Prostate gland (tissue), 2 donors: Measurements from ENCODE around the gene EMX1. TPM values are rescaled to one million over a fixed set of nuclear protein-coding genes. Genes with fewer than 3 reads are reported as not detected.

Source experiments
- DNase-seq: peaks from one replicate; pipeline ENCODE4 v3.0.0-alpha.2; 2019; ENCODE audit warnings: low spot score
- H3K27ac ChIP-seq, 2 donors: fragments of 200-600 bp; sonication (generic); 2 replicates each; pipeline ENCODE4 v1.5.1; 2017 to 2019
- H3K27me3 ChIP-seq: fragments of 200-600 bp; sonication (generic); replicated peaks from 2 replicates; pipeline ENCODE4 v1.5.1; 2019; ENCODE audit not compliant: insufficient read depth
- H3K36me3 ChIP-seq, 2 donors: fragments of 200-600 bp; sonication (generic); 1 replicate in 1 of 2; 2 replicates in 1 of 2; pipeline versions ENCODE4 v1.5.1 to v1.8.1; 2017 to 2019
- H3K4me1 ChIP-seq: fragments of 200-600 bp; sonication (generic); replicated peaks from 2 replicates; pipeline ENCODE4 v1.5.1; 2019
- H3K4me3 ChIP-seq, 2 donors: fragments of 200-600 bp; sonication (generic); 2 replicates each; pipeline ENCODE4 v1.5.1; 2017 to 2019
- H3K9me3 ChIP-seq: fragments of 200-600 bp; sonication (generic); 2 replicates; pipeline ENCODE4 v1.5.1; 2017
- CTCF ChIP-seq, 4 experiments: fragments of 200-600 bp in 2 of 4; fragments of 450-650 bp in 2 of 4; sonication (generic) in 2 of 4; IDR thresholded peaks; 1 replicate in 3 of 4; 2 replicates in 1 of 4; pipeline ENCODE4 v1.5.1; 2016 to 2019; ENCODE audit warnings: antibody characterized with exemption in 4 of 4, mild to moderate bottlenecking in 2 of 4, moderate library complexity in 2 of 4
- POLR2A ChIP-seq: fragments of 450-650 bp; IDR thresholded peaks from one replicate; pipeline ENCODE4 v1.6.1; 2016; ENCODE audit warnings: antibody characterized with exemption, mild to moderate bottlenecking
- POLR2AphosphoS5 ChIP-seq: sonication (generic); formaldehyde crosslinking; IDR thresholded peaks from one replicate; pipeline ENCODE4 v1.6.1; 2017; ENCODE audit warnings: antibody characterized with exemption
- WGBS: methylation state at CpG from one replicate; pipeline ENCODE4 v1.1.5; 2018; 5-methylcytosine and 5-hydroxymethylcytosine counted together
- intact Hi-C: fragments of 100-400 bp; cut with DNase I; formaldehyde crosslinking; loops from one replicate; pipeline ENCODE4 v1.14.2; 2022
- total RNA-seq, 2 donors: library from RNA; depleted of rRNA; stranded (reverse); fragments of >200 nt; gene quantifications; one replicate each; pipeline ENCODE4 v1.1.0, GENCODE V29; 2016

EMX1 gene
- total RNA-seq, 2 donors from 2014 or later = 9.8 TPM; not detected in 1

- no peak overlapping the region for H3K27ac ChIP-seq
- intact Hi-C loops = no loop called here
- TF ChIP-seq POLR2AphosphoS5 = no peak
- TF ChIP-seq POLR2A = no peak
- no peak for TF ChIP-seq CTCF (IDR thresholded peaks at IDR 0.05)
- H3K36me3 ChIP-seq = no peaks in the 10 kb centered on the region
- no peaks in the 10 kb centered on the region for H3K4me1 ChIP-seq
- WGBS = 76% methylated on average over 12 of the region's 13 CpGs
- H3K9me3 ChIP-seq = no peaks in the 10 kb centered on the region
- H3K27me3 ChIP-seq = no peaks in the 10 kb centered on the region
- DNase-seq = no peak
- H3K4me3 ChIP-seq = no peak overlapping the region
These were observed 33.4 kb downstream of the EMX1 start for GRCh38 chr2:72950558-72951255.

- Histone ChIP-seq H3K27me3 (no peaks in the 10 kb centered on the region), H3K27ac (no peak overlapping the region), H3K9me3 (no peaks in the 10 kb centered on the region), H3K4me1 (no peaks in the 10 kb centered on the region), H3K4me3 (no peak overlapping the region), H3K36me3 (no peaks in the 10 kb centered on the region)
- intact Hi-C loops = no loop called here
- DNase-seq = no peak
- TF ChIP-seq CTCF (IDR thresholded peaks at IDR 0.05) (no peak), POLR2AphosphoS5 (no peak), POLR2A (no peak)
- WGBS = 86% methylated on average over 7 of the region's 8 CpGs
These were observed 34.2 kb downstream of the EMX1 start for GRCh38 chr2:72951303-72952095.

DNA sequence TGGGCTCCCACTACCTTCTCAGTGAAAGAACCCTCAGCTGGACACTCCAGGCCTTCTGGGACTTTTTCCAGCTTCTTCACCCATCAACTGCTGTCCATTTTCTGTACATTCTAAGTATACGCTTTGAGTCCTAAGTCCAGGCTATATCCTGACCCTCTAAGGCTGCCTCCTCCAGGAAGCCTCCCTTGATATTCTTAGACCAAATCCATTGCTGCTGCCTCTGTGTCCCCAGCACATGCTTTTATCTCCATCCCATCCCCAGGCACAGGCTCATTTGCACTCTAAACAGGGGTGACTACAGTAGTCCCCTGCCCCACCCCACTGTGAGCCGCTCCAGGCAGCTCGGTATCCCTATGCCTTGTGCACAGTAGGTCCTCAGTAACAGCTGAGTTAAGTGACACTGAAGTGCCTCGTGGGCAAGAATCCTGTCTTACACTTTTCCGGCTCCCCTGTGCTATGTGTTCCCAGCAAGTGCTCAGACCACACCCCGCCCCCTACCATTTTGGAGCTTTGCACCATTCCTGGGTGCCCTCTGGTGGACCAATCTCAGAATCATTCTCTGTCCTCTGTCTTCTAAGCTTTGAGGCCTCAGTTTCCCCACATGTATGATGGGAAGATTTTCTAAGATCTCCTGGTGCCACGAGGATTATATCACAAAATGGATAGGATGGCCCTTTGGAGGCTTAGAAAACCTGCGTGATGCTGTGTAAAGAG lies 34.9 kb downstream of the EMX1 start:
- TF ChIP-seq POLR2A = no peak
- TF ChIP-seq CTCF (IDR thresholded peaks at IDR 0.05) = no peak
- no peak for TF ChIP-seq POLR2AphosphoS5
- Histone ChIP-seq H3K27me3 (no peaks in the 10 kb centered on the region), H3K36me3 (no peaks in the 10 kb centered on the region), H3K4me3 (no peak overlapping the region), H3K9me3 (no peaks in the 10 kb centered on the region), H3K4me1 (no peaks in the 10 kb centered on the region), H3K27ac (no peak overlapping the region)
- intact Hi-C loops = no loop called here
- no peak for DNase-seq
- 86% methylated on average over 8 of the region's 8 CpGs for WGBS

- H3K27ac ChIP-seq = no peak overlapping the region
- WGBS = 83% methylated on average over 14 of the region's 14 CpGs
These were observed 35.6 kb downstream of the EMX1 start for GRCh38 chr2:72952961-72953360.

More at GRCh38 chr2:72952961-72953360, 35.6 kb downstream of the EMX1 start:
- intact Hi-C loops = no loop called here
- Histone ChIP-seq H3K9me3 (no peaks in the 10 kb centered on the region), H3K27me3 (no peaks in the 10 kb centered on the region), H3K4me3 (no peak overlapping the region), H3K36me3 (no peaks in the 10 kb centered on the region), H3K4me1 (no peaks in the 10 kb centered on the region)
- no peak for DNase-seq
- TF ChIP-seq POLR2AphosphoS5 (no peak), POLR2A (no peak), CTCF (IDR thresholded peaks at IDR 0.05) (no peak)
